HCT116 (cell line): Measurements from ENCODE around the gene SBF2. TPM values are rescaled to one million over a fixed set of nuclear protein-coding genes. Genes with fewer than 3 reads are reported as not detected.

Source experiments
- ATAC-seq: fragments of 200-7000 bp; cut with Tn5 transposase; 2 replicates; pipeline ENCODE4 v1.9.1; 2020; ENCODE audit warnings: mild to moderate bottlenecking, moderate library complexity
- BruUV-seq: library from RNA; stranded (reverse); fragments of 400-500 nt; replicated peaks from 2 replicates; lab custom pipeline; 2021; lab: Mats Ljungman, UMichigan
- CTCF ChIA-PET: fragments of 300-600 bp; sonication (Branson Sonifier 250); formaldehyde crosslinking; loops from one replicate; lab custom pipeline; 2021; ENCODE audit warnings: antibody characterized with exemption; lab: Charles Lee
- POLR2A ChIA-PET: fragments of 300-600, 350-600 bp; sonication (Branson Sonifier 250); formaldehyde crosslinking; loops from one replicate; lab custom pipeline; 2021; ENCODE audit warnings: antibody characterized with exemption; lab: Charles Lee
- RAD21 ChIA-PET, 2 experiments: fragments of 300-600 bp; sonication (Branson Sonifier 250); formaldehyde crosslinking; loops; one replicate each; lab custom pipeline; 2023; ENCODE audit warnings: low total read pairs in 2 of 2; ENCODE audit not compliant: uncharacterized antibody in 2 of 2, unreplicated experiment in 2 of 2, low non-redundant PET in 1 of 2; lab: Charles Lee
- DNase-seq: peaks from one replicate; pipeline ENCODE4 v3.0.0-alpha.2; 2010; ENCODE audit warnings: low read depth, low spot score
- H2AFZ ChIP-seq: fragments of 200-600 bp; shearing (Covaris generic), sonication (generic); 2 replicates; pipeline ENCODE4 v1.6.1; 2017; ENCODE audit warnings: low read depth, mixed run types, mixed read lengths, antibody characterized with exemption, low read length; ENCODE audit not compliant: poor library complexity, severe bottlenecking
- H3K27ac ChIP-seq: 2 replicates; pipeline ENCODE4 v1.5.1; 2012; ENCODE audit warnings: low read depth, low read length
- H3K27me3 ChIP-seq: fragments of 200-600 bp; sonication (generic); 2 replicates; pipeline ENCODE4 v1.6.1; 2016; ENCODE audit warnings: mixed run types, low read length, mixed read lengths; ENCODE audit not compliant: insufficient read depth
- H3K36me3 ChIP-seq, 2 experiments: fragments of 200-500 bp in 1 of 2; fragments of 200-600 bp in 1 of 2; sonication (Bioruptor generic) in 1 of 2; sonication (generic) in 1 of 2; 2 replicates each; pipeline versions ENCODE4 v1.5.1 to v1.6.1; 2014 to 2016; ENCODE audit warnings: low read length in 2 of 2, inconsistent platforms in 1 of 2, mixed read lengths in 1 of 2, mixed run types in 1 of 2; ENCODE audit not compliant: insufficient read depth in 2 of 2, control insufficient read depth in 1 of 2
- H3K4me1 ChIP-seq, 2 experiments: fragments of 200-600 bp in 1 of 2; sonication (generic) in 1 of 2; 2 replicates each; pipeline versions ENCODE4 v1.5.1 to v1.6.1; 2012 to 2017; ENCODE audit warnings: low read length in 2 of 2, inconsistent platforms in 1 of 2, mild to moderate bottlenecking in 1 of 2, mixed read lengths in 1 of 2, mixed run types in 1 of 2, moderate library complexity in 1 of 2; ENCODE audit not compliant: insufficient read depth in 2 of 2, control insufficient read depth in 1 of 2
- H3K4me2 ChIP-seq: fragments of 200-600 bp; sonication (generic); 2 replicates; pipeline ENCODE4 v1.6.1; 2017; ENCODE audit warnings: mixed run types, low read length, mixed read lengths
- H3K4me3 ChIP-seq, 2 experiments: fragments of 200-600 bp in 1 of 2; sonication (generic) in 1 of 2; replicated peaks in 1 of 2; 2 replicates each; pipeline ENCODE4 v1.5.1; 2011 to 2016; ENCODE audit warnings: low read length in 2 of 2, control low read depth in 1 of 2, low read depth in 1 of 2, mild to moderate bottlenecking in 1 of 2, mixed read lengths in 1 of 2, mixed run types in 1 of 2
- H3K79me2 ChIP-seq: fragments of 200-600 bp; sonication (generic); 2 replicates; pipeline ENCODE4 v1.6.1; 2017; ENCODE audit warnings: mild to moderate bottlenecking, mixed run types, low read length, moderate library complexity, mixed read lengths; ENCODE audit not compliant: insufficient read depth
- H3K9ac ChIP-seq: fragments of 200-600 bp; sonication (generic); 2 replicates; pipeline ENCODE4 v1.6.1; 2016; ENCODE audit warnings: low read length, mixed read lengths
- H3K9me2 ChIP-seq: fragments of 200-600 bp; sonication (generic), shearing (Covaris generic); 2 replicates; pipeline ENCODE4 v1.6.1; 2017; ENCODE audit warnings: mixed run types, mild to moderate bottlenecking, moderate library complexity; ENCODE audit not compliant: insufficient read depth
- H3K9me3 ChIP-seq, 2 experiments: fragments of 200-500 bp in 1 of 2; fragments of 200-600 bp in 1 of 2; sonication (Bioruptor generic) in 1 of 2; sonication (generic) in 1 of 2; 2 replicates each; pipeline ENCODE4 v1.6.1; 2014 to 2017; ENCODE audit warnings: low read length in 2 of 2, mixed read lengths in 2 of 2, inconsistent platforms in 1 of 2, low read depth in 1 of 2, mild to moderate bottlenecking in 1 of 2, mixed run types in 1 of 2, moderate library complexity in 1 of 2; ENCODE audit not compliant: control insufficient read depth in 1 of 2, insufficient read depth in 1 of 2
- H4K20me1 ChIP-seq: fragments of 200-600 bp; sonication (generic), shearing (Covaris generic); 2 replicates; pipeline ENCODE4 v1.6.1; 2017; ENCODE audit warnings: mixed run types, mild to moderate bottlenecking, moderate library complexity; ENCODE audit not compliant: insufficient read depth
- CBX3 ChIP-seq: IDR thresholded peaks from 2 replicates; pipeline ENCODE4 v1.6.1; 2012; ENCODE audit warnings: low read depth
- CEBPB ChIP-seq: IDR thresholded peaks from 2 replicates; pipeline ENCODE4 v1.6.1; 2012; ENCODE audit warnings: low read depth
- EGR1 ChIP-seq: IDR thresholded peaks from 2 replicates; pipeline ENCODE4 v1.6.1; 2012; ENCODE audit warnings: low read depth
- ELF1 ChIP-seq: IDR thresholded peaks from 2 replicates; pipeline ENCODE4 v1.6.1; 2012; ENCODE audit warnings: low read depth, borderline replicate concordance
- EZH2 ChIP-seq: fragments of 200-600 bp; sonication (generic); IDR thresholded peaks from 2 replicates; pipeline ENCODE4 v1.6.1; 2017; ENCODE audit warnings: antibody characterized with exemption, mixed run types
- EZH2phosphoT487 ChIP-seq: fragments of 200-600 bp; IDR thresholded peaks from 2 replicates; pipeline ENCODE4 v1.6.1; 2018; ENCODE audit warnings: antibody characterized with exemption, borderline replicate concordance
- POLR2A ChIP-seq: IDR thresholded peaks from 2 replicates; pipeline ENCODE4 v1.7.0; 2011; ENCODE audit warnings: borderline replicate concordance; ENCODE audit not compliant: insufficient read depth, insufficient read length; ENCODE audit errors: extremely low read depth
- POLR2AphosphoS5 ChIP-seq: IDR thresholded peaks from 2 replicates; pipeline ENCODE4 v1.6.1; 2011; ENCODE audit warnings: mild to moderate bottlenecking, low read depth, low read length, moderate library complexity
- RAD21 ChIP-seq: IDR thresholded peaks from 2 replicates; pipeline ENCODE4 v1.6.1; 2012; ENCODE audit warnings: low read depth, mild to moderate bottlenecking
- SIN3A ChIP-seq: IDR thresholded peaks from 2 replicates; pipeline ENCODE4 v1.6.1; 2012; ENCODE audit warnings: low read depth
- SP1 ChIP-seq: IDR thresholded peaks from 2 replicates; pipeline ENCODE4 v1.6.1; 2012; ENCODE audit warnings: low read depth
- TCF7L2 ChIP-seq: IDR thresholded peaks from 2 replicates; pipeline ENCODE4 v1.7.0; 2011; ENCODE audit warnings: borderline replicate concordance, inconsistent platforms; ENCODE audit not compliant: insufficient read depth, insufficient read length; ENCODE audit errors: extremely low read depth
- YY1 ChIP-seq: IDR thresholded peaks from 2 replicates; pipeline ENCODE4 v1.6.1; 2011; ENCODE audit warnings: low read length, low read depth, moderate library complexity, mild to moderate bottlenecking; ENCODE audit not compliant: insufficient replicate concordance; ENCODE audit errors: extremely low read depth
- ZFX ChIP-seq: fragments of 450-650 bp; IDR thresholded peaks from 2 replicates; pipeline ENCODE4 v1.6.1; 2017
- ZNF274 ChIP-seq: fragments of 200-500 bp; sonication (Bioruptor generic); IDR thresholded peaks from 2 replicates; pipeline ENCODE4 v1.6.1; 2014; ENCODE audit warnings: mild to moderate bottlenecking, low read depth, low read length, inconsistent platforms
- intact Hi-C: fragments of 100-400 bp; cut with micrococcal nuclease; formaldehyde crosslinking; loops from 2 replicates; pipeline ENCODE4 v1.10.0; 2022
- total RNA-seq: library from RNA; stranded (reverse); gene quantifications from one replicate; pipeline ENCODE4 v1.2.1, GENCODE V29; 2021; ENCODE audit not compliant: unreplicated experiment
- TF ChIP-seq, protein P1 (sequence below), 3 experiments: fragments of 200-600 bp in 1 of 3; sonication (generic) in 1 of 3; IDR thresholded peaks in 2 of 3; conservative IDR thresholded peaks in 1 of 3; 2 replicates each; pipeline ENCODE4 v1.5.1; 2012 to 2017; ENCODE audit warnings: low read depth in 2 of 3, low read length in 2 of 3, antibody characterized with exemption in 1 of 3, borderline replicate concordance in 1 of 3, control low read depth in 1 of 3, mild to moderate bottlenecking in 1 of 3, mixed read lengths in 1 of 3, mixed run types in 1 of 3, moderate library complexity in 1 of 3; ENCODE audit not compliant: insufficient read depth in 1 of 3
- TF ChIP-seq, protein P2 (sequence below): IDR thresholded peaks from 2 replicates; pipeline ENCODE4 v1.6.1; 2012
- TF ChIP-seq, protein P3 (sequence below): IDR thresholded peaks from 2 replicates; pipeline ENCODE4 v1.6.1; 2011; ENCODE audit warnings: mild to moderate bottlenecking, low read length, moderate library complexity; ENCODE audit not compliant: insufficient replicate concordance; ENCODE audit errors: extremely low read depth
- TF ChIP-seq, protein P4 (sequence below): IDR thresholded peaks from 2 replicates; pipeline ENCODE4 v1.6.1; 2012
- TF ChIP-seq, protein P5 (sequence below): IDR thresholded peaks from 2 replicates; pipeline ENCODE4 v1.6.1; 2012; ENCODE audit warnings: low read depth

Gene SBF2
- total RNA-seq, 1 experiment from 2014 or later = 35.0 TPM

DNA sequence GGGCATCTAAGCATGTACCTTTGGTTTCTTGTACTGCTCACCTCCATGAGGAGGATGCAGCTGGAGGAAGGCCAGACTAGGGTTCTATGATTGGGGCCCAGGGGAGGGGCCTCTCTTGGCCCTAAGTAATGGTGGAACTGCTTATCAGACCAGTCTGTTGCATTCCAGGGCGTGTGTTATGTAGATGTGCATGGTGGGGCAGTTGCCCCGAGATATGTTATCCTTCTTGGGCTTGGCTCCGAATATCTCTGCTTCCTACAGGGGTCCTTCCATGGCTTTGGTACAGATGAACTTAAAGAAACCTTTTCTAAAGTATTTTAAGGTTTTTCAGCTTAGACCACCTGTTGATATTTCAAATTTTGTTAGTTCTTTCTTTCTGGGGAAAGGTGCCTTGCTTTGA is 504.1 kb downstream of the SBF2 start:
- TF ChIP-seq EGR1 = no peak
- no peak for TF ChIP-seq POLR2AphosphoS5
- TF ChIP-seq, protein P1, sequence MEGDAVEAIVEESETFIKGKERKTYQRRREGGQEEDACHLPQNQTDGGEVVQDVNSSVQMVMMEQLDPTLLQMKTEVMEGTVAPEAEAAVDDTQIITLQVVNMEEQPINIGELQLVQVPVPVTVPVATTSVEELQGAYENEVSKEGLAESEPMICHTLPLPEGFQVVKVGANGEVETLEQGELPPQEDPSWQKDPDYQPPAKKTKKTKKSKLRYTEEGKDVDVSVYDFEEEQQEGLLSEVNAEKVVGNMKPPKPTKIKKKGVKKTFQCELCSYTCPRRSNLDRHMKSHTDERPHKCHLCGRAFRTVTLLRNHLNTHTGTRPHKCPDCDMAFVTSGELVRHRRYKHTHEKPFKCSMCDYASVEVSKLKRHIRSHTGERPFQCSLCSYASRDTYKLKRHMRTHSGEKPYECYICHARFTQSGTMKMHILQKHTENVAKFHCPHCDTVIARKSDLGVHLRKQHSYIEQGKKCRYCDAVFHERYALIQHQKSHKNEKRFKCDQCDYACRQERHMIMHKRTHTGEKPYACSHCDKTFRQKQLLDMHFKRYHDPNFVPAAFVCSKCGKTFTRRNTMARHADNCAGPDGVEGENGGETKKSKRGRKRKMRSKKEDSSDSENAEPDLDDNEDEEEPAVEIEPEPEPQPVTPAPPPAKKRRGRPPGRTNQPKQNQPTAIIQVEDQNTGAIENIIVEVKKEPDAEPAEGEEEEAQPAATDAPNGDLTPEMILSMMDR (IDR thresholded peaks at IDR 0.05 in 2 of 3, conservative IDR thresholded peaks at IDR 0.05 in 1 of 3; ENCODE audit: borderline replicate concordance in 1 of 3, insufficient read depth in 1 of 3, low read depth in 2 of 3, low read length in 2 of 3) = no peak
- TF ChIP-seq SP1 = no peak
- no peak for TF ChIP-seq YY1
- no peak for TF ChIP-seq EZH2
- TF ChIP-seq ZNF274 = no peak
- no peak for TF ChIP-seq EZH2phosphoT487
- TF ChIP-seq POLR2A = no peak
- TF ChIP-seq ELF1 = no peak
- TF ChIP-seq, protein P2, sequence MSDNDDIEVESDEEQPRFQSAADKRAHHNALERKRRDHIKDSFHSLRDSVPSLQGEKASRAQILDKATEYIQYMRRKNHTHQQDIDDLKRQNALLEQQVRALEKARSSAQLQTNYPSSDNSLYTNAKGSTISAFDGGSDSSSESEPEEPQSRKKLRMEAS = no peak
- TF ChIP-seq, protein P3, sequence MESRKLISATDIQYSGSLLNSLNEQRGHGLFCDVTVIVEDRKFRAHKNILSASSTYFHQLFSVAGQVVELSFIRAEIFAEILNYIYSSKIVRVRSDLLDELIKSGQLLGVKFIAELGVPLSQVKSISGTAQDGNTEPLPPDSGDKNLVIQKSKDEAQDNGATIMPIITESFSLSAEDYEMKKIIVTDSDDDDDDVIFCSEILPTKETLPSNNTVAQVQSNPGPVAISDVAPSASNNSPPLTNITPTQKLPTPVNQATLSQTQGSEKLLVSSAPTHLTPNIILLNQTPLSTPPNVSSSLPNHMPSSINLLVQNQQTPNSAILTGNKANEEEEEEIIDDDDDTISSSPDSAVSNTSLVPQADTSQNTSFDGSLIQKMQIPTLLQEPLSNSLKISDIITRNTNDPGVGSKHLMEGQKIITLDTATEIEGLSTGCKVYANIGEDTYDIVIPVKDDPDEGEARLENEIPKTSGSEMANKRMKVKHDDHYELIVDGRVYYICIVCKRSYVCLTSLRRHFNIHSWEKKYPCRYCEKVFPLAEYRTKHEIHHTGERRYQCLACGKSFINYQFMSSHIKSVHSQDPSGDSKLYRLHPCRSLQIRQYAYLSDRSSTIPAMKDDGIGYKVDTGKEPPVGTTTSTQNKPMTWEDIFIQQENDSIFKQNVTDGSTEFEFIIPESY = no peak
- TF ChIP-seq, protein P4, sequence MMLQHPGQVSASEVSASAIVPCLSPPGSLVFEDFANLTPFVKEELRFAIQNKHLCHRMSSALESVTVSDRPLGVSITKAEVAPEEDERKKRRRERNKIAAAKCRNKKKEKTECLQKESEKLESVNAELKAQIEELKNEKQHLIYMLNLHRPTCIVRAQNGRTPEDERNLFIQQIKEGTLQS = no peak
- no peak for TF ChIP-seq RAD21
- no peak for TF ChIP-seq SIN3A
- TF ChIP-seq CBX3 = no peak
- TF ChIP-seq, protein P5, sequence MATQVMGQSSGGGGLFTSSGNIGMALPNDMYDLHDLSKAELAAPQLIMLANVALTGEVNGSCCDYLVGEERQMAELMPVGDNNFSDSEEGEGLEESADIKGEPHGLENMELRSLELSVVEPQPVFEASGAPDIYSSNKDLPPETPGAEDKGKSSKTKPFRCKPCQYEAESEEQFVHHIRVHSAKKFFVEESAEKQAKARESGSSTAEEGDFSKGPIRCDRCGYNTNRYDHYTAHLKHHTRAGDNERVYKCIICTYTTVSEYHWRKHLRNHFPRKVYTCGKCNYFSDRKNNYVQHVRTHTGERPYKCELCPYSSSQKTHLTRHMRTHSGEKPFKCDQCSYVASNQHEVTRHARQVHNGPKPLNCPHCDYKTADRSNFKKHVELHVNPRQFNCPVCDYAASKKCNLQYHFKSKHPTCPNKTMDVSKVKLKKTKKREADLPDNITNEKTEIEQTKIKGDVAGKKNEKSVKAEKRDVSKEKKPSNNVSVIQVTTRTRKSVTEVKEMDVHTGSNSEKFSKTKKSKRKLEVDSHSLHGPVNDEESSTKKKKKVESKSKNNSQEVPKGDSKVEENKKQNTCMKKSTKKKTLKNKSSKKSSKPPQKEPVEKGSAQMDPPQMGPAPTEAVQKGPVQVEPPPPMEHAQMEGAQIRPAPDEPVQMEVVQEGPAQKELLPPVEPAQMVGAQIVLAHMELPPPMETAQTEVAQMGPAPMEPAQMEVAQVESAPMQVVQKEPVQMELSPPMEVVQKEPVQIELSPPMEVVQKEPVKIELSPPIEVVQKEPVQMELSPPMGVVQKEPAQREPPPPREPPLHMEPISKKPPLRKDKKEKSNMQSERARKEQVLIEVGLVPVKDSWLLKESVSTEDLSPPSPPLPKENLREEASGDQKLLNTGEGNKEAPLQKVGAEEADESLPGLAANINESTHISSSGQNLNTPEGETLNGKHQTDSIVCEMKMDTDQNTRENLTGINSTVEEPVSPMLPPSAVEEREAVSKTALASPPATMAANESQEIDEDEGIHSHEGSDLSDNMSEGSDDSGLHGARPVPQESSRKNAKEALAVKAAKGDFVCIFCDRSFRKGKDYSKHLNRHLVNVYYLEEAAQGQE = no peak
- no peak for TF ChIP-seq TCF7L2
- no peak for TF ChIP-seq CEBPB
- TF ChIP-seq ZFX = no peak
- H3K4me1 ChIP-seq = no peaks in the 10 kb centered on the region
- no peaks in the 10 kb centered on the region for H4K20me1 ChIP-seq
- H3K27ac ChIP-seq = no peak overlapping the region
- no peak overlapping the region for H2AFZ ChIP-seq
- no peaks in the 10 kb centered on the region for H3K27me3 ChIP-seq
- POLR2A ChIA-PET = no interaction called here
- BruUV-seq = no TSS peak
- peaks cover 0 to 3% of the 10 kb centered on the region in 2 experiments; a peak in 1 of 4 replicates for H3K36me3 ChIP-seq
- RAD21 ChIA-PET = no interaction called here
- H3K9me3 ChIP-seq = no peaks in the 10 kb centered on the region
- no peaks in the 10 kb centered on the region for H3K79me2 ChIP-seq
- no peak for DNase-seq
- CTCF ChIA-PET = no interaction called here
- H3K4me2 ChIP-seq = no peak overlapping the region
- no peak overlapping the region for H3K4me3 ChIP-seq
- intact Hi-C loops = no loop called here
- no peak overlapping the region for H3K9ac ChIP-seq
- no peak for ATAC-seq
- H3K9me2 ChIP-seq = no peaks in the 10 kb centered on the region
